Liver (tissue), 9 donors: ENCODE measurements around the gene NR6A1. TPM values are rescaled to one million over a fixed set of nuclear protein-coding genes. Genes with fewer than 3 reads are reported as not detected.

ENCODE experiments used
- DNase-seq: peaks from one replicate; pipeline ENCODE4 v3.0.0-alpha.2; 2017; ENCODE audit warnings: low spot score
- H3K27ac ChIP-seq, 2 donors: one replicate each; pipeline ENCODE4 v1.7.0; 2013; ENCODE audit warnings: inconsistent platforms in 2 of 2, low read length in 2 of 2, control low read depth in 1 of 2, low read depth in 1 of 2, mild to moderate bottlenecking in 1 of 2
- H3K27me3 ChIP-seq, 4 donors: one replicate each; pipeline versions ENCODE4 v1.6.1 to v1.7.0; 2013; ENCODE audit warnings: low read length in 3 of 4, inconsistent platforms in 1 of 4, mild to moderate bottlenecking in 1 of 4, moderate library complexity in 1 of 4; ENCODE audit not compliant: control insufficient read depth in 4 of 4, insufficient read depth in 4 of 4
- H3K36me3 ChIP-seq, 4 donors: one replicate each; pipeline versions ENCODE4 v1.6.1 to v1.7.0; 2013; ENCODE audit warnings: low read length in 3 of 4, mild to moderate bottlenecking in 3 of 4, low read depth in 1 of 4, moderate library complexity in 1 of 4; ENCODE audit not compliant: control insufficient read depth in 4 of 4, insufficient read depth in 3 of 4
- H3K4me1 ChIP-seq, 4 donors: one replicate each; pipeline versions ENCODE4 v1.6.1 to v1.7.0; 2013; ENCODE audit warnings: low read length in 3 of 4, mild to moderate bottlenecking in 3 of 4, moderate library complexity in 1 of 4; ENCODE audit not compliant: control insufficient read depth in 4 of 4, insufficient read depth in 4 of 4
- H3K4me3 ChIP-seq, 3 donors: one replicate each; pipeline versions ENCODE4 v1.6.1 to v1.7.0; 2013; ENCODE audit warnings: low read length in 3 of 3, control low read depth in 1 of 3, low read depth in 1 of 3, mild to moderate bottlenecking in 1 of 3
- H3K9ac ChIP-seq, 2 donors: one replicate each; pipeline ENCODE4 v1.7.0; 2013; ENCODE audit warnings: low read length in 2 of 2, mild to moderate bottlenecking in 2 of 2, moderate library complexity in 2 of 2, control low read depth in 1 of 2, low read depth in 1 of 2
- H3K9me3 ChIP-seq, 4 donors: one replicate each; pipeline versions ENCODE4 v1.6.1 to v1.7.0; 2013; ENCODE audit warnings: low read length in 3 of 4; ENCODE audit not compliant: control insufficient read depth in 4 of 4
- CTCF ChIP-seq: fragments of 150-350 bp; IDR thresholded peaks from 2 replicates; pipeline ENCODE4 v1.5.1; 2017; ENCODE audit warnings: improper control_type of control experiment, low read depth, low read length; ENCODE audit not compliant: missing input control
- FOXA1 ChIP-seq: IDR thresholded peaks from 2 replicates; pipeline ENCODE4 v1.6.1; 2016; ENCODE audit warnings: antibody characterized with exemption
- FOXA2 ChIP-seq: IDR thresholded peaks from 2 replicates; pipeline ENCODE4 v1.6.1; 2016; ENCODE audit warnings: antibody characterized with exemption
- GABPA ChIP-seq, 2 donors: IDR thresholded peaks in 1 of 2; conservative IDR thresholded peaks in 1 of 2; 2 replicates each; pipeline ENCODE4 v1.6.1; 2016; ENCODE audit warnings: antibody characterized with exemption in 2 of 2, mild to moderate bottlenecking in 1 of 2, moderate library complexity in 1 of 2
- JUND ChIP-seq, 2 donors: IDR thresholded peaks; 2 replicates each; pipeline ENCODE4 v1.6.1; 2016; ENCODE audit warnings: antibody characterized with exemption in 2 of 2
- NR2F2 ChIP-seq: IDR thresholded peaks from 2 replicates; pipeline ENCODE4 v1.6.1; 2016; ENCODE audit warnings: antibody characterized with exemption
- RAD21 ChIP-seq, 2 donors: IDR thresholded peaks; 2 replicates each; pipeline ENCODE4 v1.6.1; 2016; ENCODE audit warnings: antibody characterized with exemption in 2 of 2, mild to moderate bottlenecking in 2 of 2
- REST ChIP-seq: IDR thresholded peaks from 2 replicates; pipeline ENCODE4 v1.6.1; 2016; ENCODE audit warnings: antibody characterized with exemption, mild to moderate bottlenecking
- SP1 ChIP-seq: IDR thresholded peaks from 2 replicates; pipeline ENCODE4 v1.6.1; 2018; ENCODE audit warnings: antibody characterized with exemption, mild to moderate bottlenecking
- TAF1 ChIP-seq: conservative IDR thresholded peaks from 2 replicates; pipeline ENCODE4 v1.6.1; 2016; ENCODE audit warnings: antibody characterized with exemption, mild to moderate bottlenecking
- YY1 ChIP-seq: IDR thresholded peaks from 2 replicates; pipeline ENCODE4 v1.6.1; 2016; ENCODE audit warnings: antibody characterized with exemption, mild to moderate bottlenecking
- WGBS: extraction: QIAGEN DNeasy Blood & Tissue Kit; methylation state at CpG from one replicate; pipeline ENCODE4 v1.1.7; 2013; 5-methylcytosine and 5-hydroxymethylcytosine counted together
- polyA plus RNA-seq, 2 donors: library from polyadenylated mRNA; stranded (reverse) in 1 of 2; unstranded in 1 of 2; fragments of 200-250 nt in 1 of 2; fragments of >200 nt in 1 of 2; fragmentation: Nextera tagmentation in 1 of 2; extraction: Ambion mirVana in 1 of 2; gene quantifications; one replicate each; pipeline versions ENCODE4 v1.2.1 to v1.2.3, GENCODE V29; 2013 to 2015
- total RNA-seq, 2 donors: library from RNA; depleted of rRNA; stranded (reverse); fragments of >200 nt; gene quantifications; one replicate each; pipeline ENCODE4 v1.2.3, GENCODE V29; 2014
- TF ChIP-seq, protein P1 (sequence below): IDR thresholded peaks from 2 replicates; pipeline ENCODE4 v1.6.1; 2016; ENCODE audit warnings: antibody characterized with exemption
- TF ChIP-seq, protein P2 (sequence below): IDR thresholded peaks from 2 replicates; pipeline ENCODE4 v1.6.1; 2016; ENCODE audit warnings: antibody characterized with exemption
- donor health status: healthy.
- donor health status: healthy.
- donor health status: healthy.
- donor health status: healthy.
- donor health status: healthy.

The NR6A1 gene
- total and polyA plus RNA-seq, 4 donors, result 0.72 to 6.1 (median 2.1) TPM

DNA sequence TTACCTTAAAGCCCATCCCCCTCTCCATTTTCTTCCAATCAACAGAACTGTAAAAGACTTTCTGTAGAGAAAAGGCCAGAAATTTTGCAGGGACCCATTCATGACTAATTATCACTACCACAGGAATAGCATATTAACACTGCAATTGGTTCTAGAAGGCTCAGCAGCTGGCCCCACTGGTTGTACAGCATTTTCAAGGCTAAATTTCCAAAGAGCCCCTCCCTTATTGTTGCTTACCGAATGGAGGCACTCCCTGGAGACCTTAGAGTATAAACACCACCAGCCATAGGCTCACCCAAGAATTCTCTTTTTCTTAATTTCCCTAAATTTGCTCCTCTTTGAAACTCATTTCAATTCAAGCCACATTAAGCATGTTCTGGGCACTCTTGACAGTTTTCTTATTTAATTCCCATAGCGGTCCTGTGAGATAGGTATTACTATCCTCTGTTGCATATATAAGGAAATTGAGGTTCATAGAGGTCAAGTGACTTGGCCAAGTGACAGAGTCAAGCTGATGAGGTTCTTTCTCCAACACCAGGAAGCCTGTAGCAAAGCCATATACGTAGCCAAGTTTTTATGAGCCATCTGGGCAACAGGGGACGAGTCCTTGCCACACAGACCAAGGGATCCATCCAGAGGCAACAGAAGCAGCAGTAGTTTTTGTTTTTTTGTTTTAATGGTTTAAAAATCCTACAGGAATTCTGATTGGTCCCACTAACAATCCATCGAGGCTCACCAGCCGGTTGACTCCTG lies 180.0 kb downstream of the NR6A1 start:
- 86% methylated on average over 6 of the region's 6 CpGs for WGBS
- Histone ChIP-seq H3K27ac (no peak overlapping the region), H3K4me3 (no peak overlapping the region), H3K4me1 (peaks cover 6 to 22% (median 18%) of the 10 kb centered on the region in 4 donors), H3K36me3 (no peaks in the 10 kb centered on the region), H3K9ac (no peak overlapping the region), H3K9me3 (no peaks in the 10 kb centered on the region), H3K27me3 (no peaks in the 10 kb centered on the region)
- DNase-seq, result no peak
- TF ChIP-seq FOXA1 (no peak), YY1 (no peak), FOXA2 (no peak), REST (no peak), GABPA (IDR thresholded peaks at IDR 0.05 in 1 of 2, conservative IDR thresholded peaks at IDR 0.05 in 1 of 2) (no peak), TAF1 (no peak), SP1 (no peak), RAD21 (IDR thresholded peaks at IDR 0.05) (no peak)
- TF ChIP-seq, protein P1, sequence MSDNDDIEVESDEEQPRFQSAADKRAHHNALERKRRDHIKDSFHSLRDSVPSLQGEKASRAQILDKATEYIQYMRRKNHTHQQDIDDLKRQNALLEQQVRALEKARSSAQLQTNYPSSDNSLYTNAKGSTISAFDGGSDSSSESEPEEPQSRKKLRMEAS, result no peak
- TF ChIP-seq, protein P2, sequence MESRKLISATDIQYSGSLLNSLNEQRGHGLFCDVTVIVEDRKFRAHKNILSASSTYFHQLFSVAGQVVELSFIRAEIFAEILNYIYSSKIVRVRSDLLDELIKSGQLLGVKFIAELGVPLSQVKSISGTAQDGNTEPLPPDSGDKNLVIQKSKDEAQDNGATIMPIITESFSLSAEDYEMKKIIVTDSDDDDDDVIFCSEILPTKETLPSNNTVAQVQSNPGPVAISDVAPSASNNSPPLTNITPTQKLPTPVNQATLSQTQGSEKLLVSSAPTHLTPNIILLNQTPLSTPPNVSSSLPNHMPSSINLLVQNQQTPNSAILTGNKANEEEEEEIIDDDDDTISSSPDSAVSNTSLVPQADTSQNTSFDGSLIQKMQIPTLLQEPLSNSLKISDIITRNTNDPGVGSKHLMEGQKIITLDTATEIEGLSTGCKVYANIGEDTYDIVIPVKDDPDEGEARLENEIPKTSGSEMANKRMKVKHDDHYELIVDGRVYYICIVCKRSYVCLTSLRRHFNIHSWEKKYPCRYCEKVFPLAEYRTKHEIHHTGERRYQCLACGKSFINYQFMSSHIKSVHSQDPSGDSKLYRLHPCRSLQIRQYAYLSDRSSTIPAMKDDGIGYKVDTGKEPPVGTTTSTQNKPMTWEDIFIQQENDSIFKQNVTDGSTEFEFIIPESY, result no peak

GRCh38 chr9:124584631-124585030 lies 186.5 kb downstream of the NR6A1 start:
- no peak overlapping the region for H3K27ac ChIP-seq
- TF ChIP-seq, protein P1, result no peak
- TF ChIP-seq TAF1 (no peak), SP1 (no peak), GABPA (IDR thresholded peaks at IDR 0.05 in 1 of 2, conservative IDR thresholded peaks at IDR 0.05 in 1 of 2) (no peak), JUND (IDR thresholded peaks at IDR 0.05) (no peak), CTCF (no peak), FOXA1 (no peak), REST (no peak), NR2F2 (no peak)

More at GRCh38 chr9:124584631-124585030, 186.5 kb downstream of the NR6A1 start:
- H3K4me3 ChIP-seq, result no peak overlapping the region
- no peak overlapping the region for H3K9ac ChIP-seq
- H3K36me3 ChIP-seq, result no peaks in the 10 kb centered on the region
- DNase-seq, result no peak
- no peaks in the 10 kb centered on the region for H3K4me1 ChIP-seq
- H3K9me3 ChIP-seq, result no peaks in the 10 kb centered on the region
- 86% methylated on average over 5 of the region's 5 CpGs for WGBS
- no peaks in the 10 kb centered on the region for H3K27me3 ChIP-seq
